ENCODE data around the gene SUPT3H. TPM values are rescaled to one million over a fixed set of nuclear protein-coding genes. Genes with fewer than 3 reads are reported as not detected.

Gene SUPT3H
- total and polyA plus RNA-seq, 2 donors (not counting 1 experiment from before 2014, with no cell fraction given): 5.5 to 12.4 TPM

- H3K4me1 ChIP-seq (ENCODE audit: control insufficient read depth in 2 of 2, insufficient read depth in 2 of 2, low read length in 2 of 2): peaks cover 3 to 11% of the 10 kb centered on the region in 2 donors
Observed at GRCh38 chr6:44825273-44825672, 552.5 kb downstream of the SUPT3H start.

DNA sequence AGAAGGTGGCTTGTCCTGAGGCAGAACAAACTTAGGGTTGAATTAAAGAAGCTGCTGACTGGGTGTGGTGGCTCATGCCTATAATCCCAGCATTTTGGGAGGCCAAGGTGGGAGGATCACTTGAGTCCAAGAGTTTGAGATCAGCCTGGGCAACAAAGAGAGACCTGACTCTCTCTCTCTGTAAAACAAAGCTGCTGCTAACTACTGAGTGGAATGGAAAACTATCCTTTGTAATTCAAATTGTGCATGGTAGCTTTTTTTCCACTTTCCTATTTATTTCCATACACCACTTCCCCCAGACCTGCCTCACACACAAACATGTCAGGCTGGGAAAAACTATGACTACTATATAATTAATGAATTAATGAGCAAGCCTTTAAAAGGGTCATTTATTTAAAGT is 553.2 kb downstream of the SUPT3H start:
- intact Hi-C loops (cut with micrococcal nuclease): no loop called here
- H3K36me3 ChIP-seq (replicated peaks in 1 of 2; ENCODE audit: control extremely low read depth in 1 of 2, control insufficient read depth in 1 of 2, extremely low read depth in 1 of 2, insufficient read depth in 2 of 2, low read length in 1 of 2): no peaks in the 10 kb centered on the region
- Mint-ChIP-seq H3K4me3 (no peak overlapping the region), H3K27me3 (no peaks in the 10 kb centered on the region), H3K27ac (no peak overlapping the region), H3K4me1 (peaks cover 7% of the 10 kb centered on the region), H3K9me3 (ENCODE audit: insufficient read depth) (no peaks in the 10 kb centered on the region)
- no peak overlapping the region for H3K27ac ChIP-seq (ENCODE audit: low read length in 2 of 2)
- no peaks in the 10 kb centered on the region for H3K79me2 ChIP-seq (ENCODE audit: control insufficient read depth, insufficient read depth, low read length)
- DNase-seq: no peak
- H3K4me1 ChIP-seq (ENCODE audit: control insufficient read depth in 2 of 2, insufficient read depth in 2 of 2, low read length in 2 of 2): peaks cover 3 to 8% of the 10 kb centered on the region in 2 donors
- ChIA-PET CTCF (interaction anchor here (0.6 kb wide), 1 partner anchor 107 kb away, joined by 3 read pairs; no protein-coding TSS in a partner anchor), POLR2A (no interaction called here)
- H2AFZ ChIP-seq (ENCODE audit: insufficient read depth, low read depth, low read length, poor library complexity, severe bottlenecking): no peak overlapping the region
- no peak overlapping the region for H3K9ac ChIP-seq (ENCODE audit: low read length)
- ATAC-seq (ENCODE audit: low read depth): no peak
- H3K4me3 ChIP-seq (ENCODE audit: control extremely low read depth in 1 of 5, extremely low read depth in 1 of 5, insufficient read depth in 1 of 5, low read depth in 2 of 5, low read length in 4 of 5): no peak overlapping the region
- no peak for TF ChIP-seq CTCF (IDR thresholded peaks at IDR 0.05)
- no peak for TF ChIP-seq EZH2 (IDR thresholded peaks at IDR 0.05; ENCODE audit: borderline replicate concordance, insufficient read depth, low read depth, low read length, poor library complexity, severe bottlenecking)
- no peak overlapping the region for H3K4me2 ChIP-seq (replicated peaks; ENCODE audit: low read depth, low read length, poor library complexity, severe bottlenecking)
- no peaks in the 10 kb centered on the region for H3K27me3 ChIP-seq (replicated peaks in 1 of 4; ENCODE audit: control extremely low read depth in 1 of 4, control insufficient read depth in 3 of 4, insufficient read depth in 4 of 4, low read length in 3 of 4)
- no peaks in the 10 kb centered on the region for H3K9me3 ChIP-seq (ENCODE audit: control extremely low read depth in 1 of 3, control insufficient read depth in 2 of 3, insufficient read depth in 1 of 3, low read length in 2 of 3)
- no peaks in the 10 kb centered on the region for H4K20me1 ChIP-seq (ENCODE audit: control insufficient read depth, insufficient read depth, low read length, poor library complexity, severe bottlenecking)

More at GRCh38 chr6:44825273-44825672, 552.5 kb downstream of the SUPT3H start:
- no peak overlapping the region for H3K9ac ChIP-seq (ENCODE audit: low read length)
- no peaks in the 10 kb centered on the region for H3K27me3 ChIP-seq (replicated peaks in 1 of 4; ENCODE audit: control extremely low read depth in 1 of 4, control insufficient read depth in 3 of 4, insufficient read depth in 4 of 4, low read length in 3 of 4)
- Mint-ChIP-seq H3K27me3 (no peaks in the 10 kb centered on the region), H3K4me3 (no peak overlapping the region), H3K4me1 (peaks cover 13% of the 10 kb centered on the region), H3K27ac (no peak overlapping the region), H3K9me3 (ENCODE audit: insufficient read depth) (no peaks in the 10 kb centered on the region)
- H3K79me2 ChIP-seq (ENCODE audit: control insufficient read depth, insufficient read depth, low read length): no peaks in the 10 kb centered on the region
- no peaks in the 10 kb centered on the region for H3K36me3 ChIP-seq (replicated peaks in 1 of 2; ENCODE audit: control extremely low read depth in 1 of 2, control insufficient read depth in 1 of 2, extremely low read depth in 1 of 2, insufficient read depth in 2 of 2, low read length in 1 of 2)
- intact Hi-C loops (cut with micrococcal nuclease): no loop called here
- no peak overlapping the region for H3K4me2 ChIP-seq (replicated peaks; ENCODE audit: low read depth, low read length, poor library complexity, severe bottlenecking)
- DNase-seq (no peak), ATAC-seq (ENCODE audit: low read depth) (no peak)
- CTCF ChIA-PET: no interaction called here
- POLR2A ChIA-PET: no interaction called here
- no peak overlapping the region for H2AFZ ChIP-seq (ENCODE audit: insufficient read depth, low read depth, low read length, poor library complexity, severe bottlenecking)
- no peaks in the 10 kb centered on the region for H3K9me3 ChIP-seq (ENCODE audit: control extremely low read depth in 1 of 3, control insufficient read depth in 2 of 3, insufficient read depth in 1 of 3, low read length in 2 of 3)
- 83% methylated on average over 1 of the region's 2 CpGs for WGBS (ENCODE audit: insufficient coverage)
- H4K20me1 ChIP-seq (ENCODE audit: control insufficient read depth, insufficient read depth, low read length, poor library complexity, severe bottlenecking): no peaks in the 10 kb centered on the region
- TF ChIP-seq EZH2 (IDR thresholded peaks at IDR 0.05; ENCODE audit: borderline replicate concordance, insufficient read depth, low read depth, low read length, poor library complexity, severe bottlenecking): no peak
- no peak for TF ChIP-seq CTCF (IDR thresholded peaks at IDR 0.05)
- no peak overlapping the region for H3K27ac ChIP-seq (ENCODE audit: low read length in 2 of 2)
- no peak overlapping the region for H3K4me3 ChIP-seq (ENCODE audit: control extremely low read depth in 1 of 5, extremely low read depth in 1 of 5, insufficient read depth in 1 of 5, low read depth in 2 of 5, low read length in 4 of 5)

Measured in B cell (primary cell).